ENCODE data around the gene ARHGAP22.

The ARHGAP22 gene

GRCh38 chr10:48419714-48420113 is 185.2 kb downstream of the ARHGAP22 start:
- Histone ChIP-seq H3K4me3 (ENCODE audit: low read length) (no peak overlapping the region), H3K36me3 (ENCODE audit: control insufficient read depth, insufficient read depth, low read length, severe bottlenecking) (no peaks in the 10 kb centered on the region), H3K4me1 (ENCODE audit: control insufficient read depth, insufficient read depth, low read length) (peaks cover 5% of the 10 kb centered on the region), H3K9me3 (ENCODE audit: control insufficient read depth, low read length) (no peaks in the 10 kb centered on the region), H3K9ac (ENCODE audit: low read length) (no peak overlapping the region), H3K27me3 (replicated peaks; ENCODE audit: control insufficient read depth, insufficient read depth, low read length) (no peaks in the 10 kb centered on the region)
- DNase-seq (ENCODE audit: low read depth), result no peak

GRCh38 chr10:48418189-48418788 is 186.6 kb downstream of the ARHGAP22 start:
- DNase-seq (ENCODE audit: low read depth), result no peak
- no peaks in the 10 kb centered on the region for H3K27me3 ChIP-seq (replicated peaks; ENCODE audit: control insufficient read depth, insufficient read depth, low read length)
- H3K4me3 ChIP-seq (ENCODE audit: low read length), result no peak overlapping the region

GRCh38 chr10:48417374-48417773 is 187.5 kb downstream of the ARHGAP22 start:
- H3K4me3 ChIP-seq (ENCODE audit: low read length), result no peak overlapping the region
- peaks cover 11% of the 10 kb centered on the region for H3K36me3 ChIP-seq (ENCODE audit: control insufficient read depth, insufficient read depth, low read length, severe bottlenecking)
- peaks cover 5% of the 10 kb centered on the region for H3K4me1 ChIP-seq (ENCODE audit: control insufficient read depth, insufficient read depth, low read length)
- H3K9ac ChIP-seq (ENCODE audit: low read length), result no peak overlapping the region
- no peaks in the 10 kb centered on the region for H3K27me3 ChIP-seq (replicated peaks; ENCODE audit: control insufficient read depth, insufficient read depth, low read length)
- no peak for DNase-seq (ENCODE audit: low read depth)
- peaks cover 11% of the 10 kb centered on the region for H3K9me3 ChIP-seq (ENCODE audit: control insufficient read depth, low read length)

More at GRCh38 chr10:48418189-48418788, 186.6 kb downstream of the ARHGAP22 start:
- Histone ChIP-seq H3K36me3 (ENCODE audit: control insufficient read depth, insufficient read depth, low read length, severe bottlenecking) (peaks cover 2% of the 10 kb centered on the region), H3K9ac (ENCODE audit: low read length) (no peak overlapping the region), H3K4me1 (ENCODE audit: control insufficient read depth, insufficient read depth, low read length) (peaks cover 5% of the 10 kb centered on the region), H3K9me3 (ENCODE audit: control insufficient read depth, low read length) (peaks cover 2% of the 10 kb centered on the region)

- DNase-seq (ENCODE audit: low read depth), result no peak
- H3K36me3 ChIP-seq (ENCODE audit: control insufficient read depth, insufficient read depth, low read length, severe bottlenecking), result peaks cover 17% of the 10 kb centered on the region
- peaks cover 17% of the 10 kb centered on the region for H3K9me3 ChIP-seq (ENCODE audit: control insufficient read depth, low read length)
- peaks cover 5% of the 10 kb centered on the region for H3K4me1 ChIP-seq (ENCODE audit: control insufficient read depth, insufficient read depth, low read length)
- H3K4me3 ChIP-seq (ENCODE audit: low read length), result no peak overlapping the region
- no peaks in the 10 kb centered on the region for H3K27me3 ChIP-seq (replicated peaks; ENCODE audit: control insufficient read depth, insufficient read depth, low read length)
- H3K9ac ChIP-seq (ENCODE audit: low read length), result no peak overlapping the region
Measured at GRCh38 chr10:48416584-48417232, 188.2 kb downstream of the ARHGAP22 start.

- no peak overlapping the region for H3K4me3 ChIP-seq (ENCODE audit: low read length)
- H3K36me3 ChIP-seq (ENCODE audit: control insufficient read depth, insufficient read depth, low read length, severe bottlenecking), result peaks cover 34% of the 10 kb centered on the region
- peaks cover 18% of the 10 kb centered on the region for H3K9me3 ChIP-seq (ENCODE audit: control insufficient read depth, low read length)
- peak; percentile 71 for DNase-seq (ENCODE audit: low read depth)
- no peaks in the 10 kb centered on the region for H3K27me3 ChIP-seq (replicated peaks; ENCODE audit: control insufficient read depth, insufficient read depth, low read length)
- no peak overlapping the region for H3K9ac ChIP-seq (ENCODE audit: low read length)
- H3K4me1 ChIP-seq (ENCODE audit: control insufficient read depth, insufficient read depth, low read length), result peaks cover 5% of the 10 kb centered on the region
Measured at GRCh38 chr10:48414778-48415177, 190.1 kb downstream of the ARHGAP22 start.

GRCh38 chr10:48414160-48414559 is 190.7 kb downstream of the ARHGAP22 start:
- DNase-seq (ENCODE audit: low read depth), result no peak
- Histone ChIP-seq H3K27me3 (replicated peaks; ENCODE audit: control insufficient read depth, insufficient read depth, low read length) (no peaks in the 10 kb centered on the region), H3K4me1 (ENCODE audit: control insufficient read depth, insufficient read depth, low read length) (peaks cover 5% of the 10 kb centered on the region), H3K9me3 (ENCODE audit: control insufficient read depth, low read length) (peaks cover 18% of the 10 kb centered on the region), H3K36me3 (ENCODE audit: control insufficient read depth, insufficient read depth, low read length, severe bottlenecking) (peaks cover 34% of the 10 kb centered on the region), H3K9ac (ENCODE audit: low read length) (no peak overlapping the region), H3K4me3 (ENCODE audit: low read length) (no peak overlapping the region)

- DNase-seq (ENCODE audit: low read depth), result no peak
- Histone ChIP-seq H3K9ac (ENCODE audit: low read length) (no peak overlapping the region), H3K27me3 (replicated peaks; ENCODE audit: control insufficient read depth, insufficient read depth, low read length) (no peaks in the 10 kb centered on the region), H3K9me3 (ENCODE audit: control insufficient read depth, low read length) (peaks cover 18% of the 10 kb centered on the region), H3K36me3 (ENCODE audit: control insufficient read depth, insufficient read depth, low read length, severe bottlenecking) (peaks cover 34% of the 10 kb centered on the region), H3K4me1 (ENCODE audit: control insufficient read depth, insufficient read depth, low read length) (peaks cover 5% of the 10 kb centered on the region), H3K4me3 (ENCODE audit: low read length) (no peak overlapping the region)
Measured at GRCh38 chr10:48412933-48413332, 191.9 kb downstream of the ARHGAP22 start.

GRCh38 chr10:48412081-48412480 is 192.8 kb downstream of the ARHGAP22 start:
- Histone ChIP-seq H3K9me3 (ENCODE audit: control insufficient read depth, low read length) (peaks cover 18% of the 10 kb centered on the region), H3K9ac (ENCODE audit: low read length) (no peak overlapping the region), H3K4me1 (ENCODE audit: control insufficient read depth, insufficient read depth, low read length) (peaks cover 8% of the 10 kb centered on the region), H3K4me3 (ENCODE audit: low read length) (peak overlapping the region; percentile 6), H3K36me3 (ENCODE audit: control insufficient read depth, insufficient read depth, low read length, severe bottlenecking) (peaks cover 34% of the 10 kb centered on the region), H3K27me3 (replicated peaks; ENCODE audit: control insufficient read depth, insufficient read depth, low read length) (no peaks in the 10 kb centered on the region)
- DNase-seq (ENCODE audit: low read depth), result no peak

- no peak overlapping the region for H3K9ac ChIP-seq (ENCODE audit: low read length)
- no peak overlapping the region for H3K4me3 ChIP-seq (ENCODE audit: low read length)
- peaks cover 18% of the 10 kb centered on the region for H3K9me3 ChIP-seq (ENCODE audit: control insufficient read depth, low read length)
- peaks cover 34% of the 10 kb centered on the region for H3K36me3 ChIP-seq (ENCODE audit: control insufficient read depth, insufficient read depth, low read length, severe bottlenecking)
- no peak for DNase-seq (ENCODE audit: low read depth)
- no peaks in the 10 kb centered on the region for H3K27me3 ChIP-seq (replicated peaks; ENCODE audit: control insufficient read depth, insufficient read depth, low read length)
- H3K4me1 ChIP-seq (ENCODE audit: control insufficient read depth, insufficient read depth, low read length), result peaks cover 10% of the 10 kb centered on the region
Measured at GRCh38 chr10:48411510-48411909, 193.4 kb downstream of the ARHGAP22 start.

- no peak overlapping the region for H3K9ac ChIP-seq (ENCODE audit: low read length)
- H3K4me3 ChIP-seq (ENCODE audit: low read length), result no peak overlapping the region
- no peak for DNase-seq (ENCODE audit: low read depth)
- H3K9me3 ChIP-seq (ENCODE audit: control insufficient read depth, low read length), result peaks cover 18% of the 10 kb centered on the region
- H3K27me3 ChIP-seq (replicated peaks; ENCODE audit: control insufficient read depth, insufficient read depth, low read length), result no peaks in the 10 kb centered on the region
- H3K36me3 ChIP-seq (ENCODE audit: control insufficient read depth, insufficient read depth, low read length, severe bottlenecking), result peaks cover 34% of the 10 kb centered on the region
- H3K4me1 ChIP-seq (ENCODE audit: control insufficient read depth, insufficient read depth, low read length), result peaks cover 19% of the 10 kb centered on the region
Measured at GRCh38 chr10:48410503-48410902, 194.4 kb downstream of the ARHGAP22 start.

GRCh38 chr10:48406658-48407057 is 198.2 kb downstream of the ARHGAP22 start:
- Histone ChIP-seq H3K9me3 (ENCODE audit: control insufficient read depth, low read length) (no peaks in the 10 kb centered on the region), H3K36me3 (ENCODE audit: control insufficient read depth, insufficient read depth, low read length, severe bottlenecking) (peaks cover 18% of the 10 kb centered on the region), H3K4me3 (ENCODE audit: low read length) (no peak overlapping the region), H3K27me3 (replicated peaks; ENCODE audit: control insufficient read depth, insufficient read depth, low read length) (no peaks in the 10 kb centered on the region), H3K9ac (ENCODE audit: low read length) (no peak overlapping the region), H3K4me1 (ENCODE audit: control insufficient read depth, insufficient read depth, low read length) (peaks cover 31% of the 10 kb centered on the region)
- no peak for DNase-seq (ENCODE audit: low read depth)

Measured in adipocyte (in vitro differentiated cells).